ENCODE data around the gene NFIX. TPM values are rescaled to one million over a fixed set of nuclear protein-coding genes. Genes with fewer than 3 reads are reported as not detected.

Gene NFIX
- total RNA-seq, 2 experiments from 2014 or later = 3.0 to 3.3 TPM

DNA sequence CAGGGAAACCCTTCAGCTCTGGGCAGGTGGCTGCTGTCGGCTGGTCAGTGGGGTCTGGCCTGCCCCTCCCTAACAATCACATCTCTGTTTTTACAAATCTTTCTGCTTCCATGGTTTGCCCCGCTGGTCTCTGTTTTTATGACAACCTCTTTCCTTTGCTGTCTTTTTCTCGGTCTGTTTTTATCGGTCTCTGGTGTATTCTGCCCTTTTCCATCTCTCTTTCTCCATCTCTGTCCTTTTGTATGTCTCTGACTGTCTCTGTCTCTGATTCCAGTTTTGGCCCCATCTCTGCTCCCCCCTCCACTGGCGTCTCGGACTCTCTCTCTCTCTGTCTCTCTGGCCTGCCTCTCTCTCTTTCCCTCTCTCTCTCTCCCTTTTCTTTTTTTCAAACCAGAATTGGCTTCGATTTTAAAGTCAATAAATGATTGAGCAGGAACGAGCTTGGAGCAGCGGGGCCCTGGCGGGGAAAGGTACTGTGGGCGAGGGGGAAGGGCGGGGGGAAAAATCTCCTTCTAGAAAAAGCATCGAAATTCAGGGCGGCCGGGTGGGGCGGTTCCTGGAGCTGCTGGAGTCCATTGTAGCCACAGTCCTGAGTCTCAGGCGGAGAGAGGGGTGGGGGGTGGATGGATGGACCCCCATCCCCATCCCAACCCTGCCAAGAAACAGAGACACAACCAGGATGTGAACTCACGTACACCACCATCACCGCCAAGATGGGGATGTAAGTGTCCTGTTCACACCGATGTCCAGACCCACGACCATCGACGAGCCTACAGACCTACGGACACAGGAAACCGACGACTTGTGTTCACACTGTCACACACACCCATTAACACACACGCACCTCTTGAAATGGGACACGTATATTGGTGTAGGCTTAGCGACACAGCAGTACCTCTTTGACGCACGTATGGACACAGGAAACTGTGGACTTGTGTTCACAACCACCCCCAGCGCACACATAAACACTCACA is 3.0 kb downstream of the NFIX start:
- ChIA-PET POLR2A (no interaction called here), CTCF (interaction anchor here (1.3 kb wide), 1 partner anchor 33 kb away, joined by 3 read pairs; no protein-coding TSS in a partner anchor)
- Mint-ChIP-seq H3K27me3 (peaks cover 6% of the 10 kb centered on the region), H3K4me1 (ENCODE audit: low read depth) (peaks cover 10% of the 10 kb centered on the region), H3K27ac (no peak overlapping the region), H3K36me3 (ENCODE audit: low read depth) (peaks cover 4% of the 10 kb centered on the region), H3K4me3 (peak overlapping the region; percentile 81), H3K9me3 (no peaks in the 10 kb centered on the region)
- TF ChIP-seq, protein P1, sequence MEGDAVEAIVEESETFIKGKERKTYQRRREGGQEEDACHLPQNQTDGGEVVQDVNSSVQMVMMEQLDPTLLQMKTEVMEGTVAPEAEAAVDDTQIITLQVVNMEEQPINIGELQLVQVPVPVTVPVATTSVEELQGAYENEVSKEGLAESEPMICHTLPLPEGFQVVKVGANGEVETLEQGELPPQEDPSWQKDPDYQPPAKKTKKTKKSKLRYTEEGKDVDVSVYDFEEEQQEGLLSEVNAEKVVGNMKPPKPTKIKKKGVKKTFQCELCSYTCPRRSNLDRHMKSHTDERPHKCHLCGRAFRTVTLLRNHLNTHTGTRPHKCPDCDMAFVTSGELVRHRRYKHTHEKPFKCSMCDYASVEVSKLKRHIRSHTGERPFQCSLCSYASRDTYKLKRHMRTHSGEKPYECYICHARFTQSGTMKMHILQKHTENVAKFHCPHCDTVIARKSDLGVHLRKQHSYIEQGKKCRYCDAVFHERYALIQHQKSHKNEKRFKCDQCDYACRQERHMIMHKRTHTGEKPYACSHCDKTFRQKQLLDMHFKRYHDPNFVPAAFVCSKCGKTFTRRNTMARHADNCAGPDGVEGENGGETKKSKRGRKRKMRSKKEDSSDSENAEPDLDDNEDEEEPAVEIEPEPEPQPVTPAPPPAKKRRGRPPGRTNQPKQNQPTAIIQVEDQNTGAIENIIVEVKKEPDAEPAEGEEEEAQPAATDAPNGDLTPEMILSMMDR (IDR thresholded peaks at IDR 0.05) = no peak
- Histone ChIP-seq H3K4me3 (ENCODE audit: low read length) (no peak overlapping the region), H3K36me3 (ENCODE audit: insufficient read depth, low read length) (no peaks in the 10 kb centered on the region), H3K27ac (ENCODE audit: low read depth in 1 of 2, low read length in 2 of 2) (no peak overlapping the region), H3K4me1 (ENCODE audit: insufficient read depth, low read length) (peaks cover 15% of the 10 kb centered on the region), H3K27me3 (ENCODE audit: control insufficient read depth in 1 of 2, insufficient read depth in 2 of 2, low read length in 2 of 2) (no peaks in the 10 kb centered on the region), H3K9me3 (ENCODE audit: control insufficient read depth in 1 of 2, insufficient read depth in 1 of 2, low read length in 2 of 2) (no peaks in the 10 kb centered on the region)
- DNase-seq (no peak), ATAC-seq (ENCODE audit: poor library complexity) (no peak)
- intact Hi-C loops (cut with DNase I, micrococcal nuclease) = no loop called here

GRCh38 chr19:13001166-13001501 is 5.9 kb downstream of the NFIX start:
- H3K36me3 Mint-ChIP-seq (ENCODE audit: low read depth) = no peaks in the 10 kb centered on the region
- Histone ChIP-seq H3K4me3 (ENCODE audit: low read length) (no peak overlapping the region), H3K9me3 (ENCODE audit: control insufficient read depth in 1 of 2, insufficient read depth in 1 of 2, low read length in 2 of 2) (no peaks in the 10 kb centered on the region), H3K36me3 (ENCODE audit: insufficient read depth, low read length) (no peaks in the 10 kb centered on the region), H3K27ac (ENCODE audit: low read depth in 1 of 2, low read length in 2 of 2) (no peak overlapping the region), H3K4me1 (ENCODE audit: insufficient read depth, low read length) (peaks cover 6% of the 10 kb centered on the region), H3K27me3 (ENCODE audit: control insufficient read depth in 1 of 2, insufficient read depth in 2 of 2, low read length in 2 of 2) (no peaks in the 10 kb centered on the region)
- H3K4me1 Mint-ChIP-seq (ENCODE audit: low read depth) = peaks cover under 1% of the 10 kb centered on the region
- peaks cover 6% of the 10 kb centered on the region for H3K27me3 Mint-ChIP-seq
- no peak for ATAC-seq (ENCODE audit: poor library complexity)
- no peak overlapping the region for H3K4me3 Mint-ChIP-seq
- H3K9me3 Mint-ChIP-seq = no peaks in the 10 kb centered on the region
- H3K27ac Mint-ChIP-seq = no peak overlapping the region
- CTCF ChIA-PET = no interaction called here
- no peak for DNase-seq
- TF ChIP-seq, protein P1 (IDR thresholded peaks at IDR 0.05) = no peak
- intact Hi-C loops (cut with DNase I, micrococcal nuclease) = no loop called here
- POLR2A ChIA-PET = no interaction called here

GRCh38 chr19:13001502-13002165 is 6.4 kb downstream of the NFIX start:
- Histone ChIP-seq H3K4me3 (ENCODE audit: low read length) (no peak overlapping the region), H3K27ac (ENCODE audit: low read depth in 1 of 2, low read length in 2 of 2) (no peak overlapping the region), H3K9me3 (ENCODE audit: control insufficient read depth in 1 of 2, insufficient read depth in 1 of 2, low read length in 2 of 2) (no peaks in the 10 kb centered on the region), H3K36me3 (ENCODE audit: insufficient read depth, low read length) (no peaks in the 10 kb centered on the region), H3K27me3 (ENCODE audit: control insufficient read depth in 1 of 2, insufficient read depth in 2 of 2, low read length in 2 of 2) (no peaks in the 10 kb centered on the region), H3K4me1 (ENCODE audit: insufficient read depth, low read length) (peaks cover 2% of the 10 kb centered on the region)
- H3K27me3 Mint-ChIP-seq = peaks cover 6% of the 10 kb centered on the region
- TF ChIP-seq, protein P1 (IDR thresholded peaks at IDR 0.05) = no peak
- H3K4me1 Mint-ChIP-seq (ENCODE audit: low read depth) = no peaks in the 10 kb centered on the region
- H3K4me3 Mint-ChIP-seq = no peak overlapping the region
- POLR2A ChIA-PET = no interaction called here
- CTCF ChIA-PET = no interaction called here
- DNase-seq (no peak), ATAC-seq (ENCODE audit: poor library complexity) (no peak)
- no peak overlapping the region for H3K27ac Mint-ChIP-seq
- H3K36me3 Mint-ChIP-seq (ENCODE audit: low read depth) = no peaks in the 10 kb centered on the region
- intact Hi-C loops (cut with DNase I, micrococcal nuclease) = no loop called here
- no peaks in the 10 kb centered on the region for H3K9me3 Mint-ChIP-seq
